22Rv1 (cell line): ENCODE data around the gene DNMBP.

Source experiments
- CTCF ChIP-seq: fragments of 450-650 bp; IDR thresholded peaks from 2 replicates; pipeline ENCODE4 v1.5.1; 2017; ENCODE audit warnings: mild to moderate bottlenecking
- ZFX ChIP-seq: fragments of 450-650 bp; IDR thresholded peaks from 2 replicates; pipeline ENCODE4 v1.6.1; 2017; ENCODE audit warnings: antibody characterized with exemption, borderline replicate concordance

- TF ChIP-seq CTCF (no peak), ZFX (no peak)
Measured at GRCh38 chr10:99872367-99873162, 137.2 kb downstream of the DNMBP start.
